HCT116 (cell line): Measurements from ENCODE around the gene CRLF1. TPM values are rescaled to one million over a fixed set of nuclear protein-coding genes. Genes with fewer than 3 reads are reported as not detected.

Experiments used
- ATAC-seq: fragments of 200-7000 bp; cut with Tn5 transposase; 2 replicates; pipeline ENCODE4 v1.9.1; 2020; ENCODE audit warnings: mild to moderate bottlenecking, moderate library complexity
- BruUV-seq: library from RNA; stranded (reverse); fragments of 400-500 nt; replicated peaks from 2 replicates; lab custom pipeline; 2021; lab: Mats Ljungman, UMichigan
- CTCF ChIA-PET: fragments of 300-600 bp; sonication (Branson Sonifier 250); formaldehyde crosslinking; loops from one replicate; lab custom pipeline; 2021; ENCODE audit warnings: antibody characterized with exemption; lab: Charles Lee
- POLR2A ChIA-PET: fragments of 300-600, 350-600 bp; sonication (Branson Sonifier 250); formaldehyde crosslinking; loops from one replicate; lab custom pipeline; 2021; ENCODE audit warnings: antibody characterized with exemption; lab: Charles Lee
- RAD21 ChIA-PET, 2 experiments: fragments of 300-600 bp; sonication (Branson Sonifier 250); formaldehyde crosslinking; loops; one replicate each; lab custom pipeline; 2023; ENCODE audit warnings: low total read pairs in 2 of 2; ENCODE audit not compliant: uncharacterized antibody in 2 of 2, unreplicated experiment in 2 of 2, low non-redundant PET in 1 of 2; lab: Charles Lee
- DNase-seq: peaks from one replicate; pipeline ENCODE4 v3.0.0-alpha.2; 2010; ENCODE audit warnings: low read depth, low spot score
- H2AFZ ChIP-seq: fragments of 200-600 bp; shearing (Covaris generic), sonication (generic); 2 replicates; pipeline ENCODE4 v1.6.1; 2017; ENCODE audit warnings: low read depth, mixed run types, mixed read lengths, antibody characterized with exemption, low read length; ENCODE audit not compliant: poor library complexity, severe bottlenecking
- H3K27ac ChIP-seq: 2 replicates; pipeline ENCODE4 v1.5.1; 2012; ENCODE audit warnings: low read depth, low read length
- H3K27me3 ChIP-seq: fragments of 200-600 bp; sonication (generic); 2 replicates; pipeline ENCODE4 v1.6.1; 2016; ENCODE audit warnings: mixed run types, low read length, mixed read lengths; ENCODE audit not compliant: insufficient read depth
- H3K36me3 ChIP-seq, 2 experiments: fragments of 200-500 bp in 1 of 2; fragments of 200-600 bp in 1 of 2; sonication (Bioruptor generic) in 1 of 2; sonication (generic) in 1 of 2; 2 replicates each; pipeline versions ENCODE4 v1.5.1 to v1.6.1; 2014 to 2016; ENCODE audit warnings: low read length in 2 of 2, inconsistent platforms in 1 of 2, mixed read lengths in 1 of 2, mixed run types in 1 of 2; ENCODE audit not compliant: insufficient read depth in 2 of 2, control insufficient read depth in 1 of 2
- H3K4me1 ChIP-seq, 2 experiments: fragments of 200-600 bp in 1 of 2; sonication (generic) in 1 of 2; 2 replicates each; pipeline versions ENCODE4 v1.5.1 to v1.6.1; 2012 to 2017; ENCODE audit warnings: low read length in 2 of 2, inconsistent platforms in 1 of 2, mild to moderate bottlenecking in 1 of 2, mixed read lengths in 1 of 2, mixed run types in 1 of 2, moderate library complexity in 1 of 2; ENCODE audit not compliant: insufficient read depth in 2 of 2, control insufficient read depth in 1 of 2
- H3K4me2 ChIP-seq: fragments of 200-600 bp; sonication (generic); 2 replicates; pipeline ENCODE4 v1.6.1; 2017; ENCODE audit warnings: mixed run types, low read length, mixed read lengths
- H3K4me3 ChIP-seq, 2 experiments: fragments of 200-600 bp in 1 of 2; sonication (generic) in 1 of 2; replicated peaks in 1 of 2; 2 replicates each; pipeline ENCODE4 v1.5.1; 2011 to 2016; ENCODE audit warnings: low read length in 2 of 2, control low read depth in 1 of 2, low read depth in 1 of 2, mild to moderate bottlenecking in 1 of 2, mixed read lengths in 1 of 2, mixed run types in 1 of 2
- H3K79me2 ChIP-seq: fragments of 200-600 bp; sonication (generic); 2 replicates; pipeline ENCODE4 v1.6.1; 2017; ENCODE audit warnings: mild to moderate bottlenecking, mixed run types, low read length, moderate library complexity, mixed read lengths; ENCODE audit not compliant: insufficient read depth
- H3K9ac ChIP-seq: fragments of 200-600 bp; sonication (generic); 2 replicates; pipeline ENCODE4 v1.6.1; 2016; ENCODE audit warnings: low read length, mixed read lengths
- H3K9me2 ChIP-seq: fragments of 200-600 bp; sonication (generic), shearing (Covaris generic); 2 replicates; pipeline ENCODE4 v1.6.1; 2017; ENCODE audit warnings: mixed run types, mild to moderate bottlenecking, moderate library complexity; ENCODE audit not compliant: insufficient read depth
- H3K9me3 ChIP-seq, 2 experiments: fragments of 200-500 bp in 1 of 2; fragments of 200-600 bp in 1 of 2; sonication (Bioruptor generic) in 1 of 2; sonication (generic) in 1 of 2; 2 replicates each; pipeline ENCODE4 v1.6.1; 2014 to 2017; ENCODE audit warnings: low read length in 2 of 2, mixed read lengths in 2 of 2, inconsistent platforms in 1 of 2, low read depth in 1 of 2, mild to moderate bottlenecking in 1 of 2, mixed run types in 1 of 2, moderate library complexity in 1 of 2; ENCODE audit not compliant: control insufficient read depth in 1 of 2, insufficient read depth in 1 of 2
- H4K20me1 ChIP-seq: fragments of 200-600 bp; sonication (generic), shearing (Covaris generic); 2 replicates; pipeline ENCODE4 v1.6.1; 2017; ENCODE audit warnings: mixed run types, mild to moderate bottlenecking, moderate library complexity; ENCODE audit not compliant: insufficient read depth
- ATF3 ChIP-seq: IDR thresholded peaks from 2 replicates; pipeline ENCODE4 v1.6.1; 2012
- CEBPB ChIP-seq: IDR thresholded peaks from 2 replicates; pipeline ENCODE4 v1.6.1; 2012; ENCODE audit warnings: low read depth
- CTCF ChIP-seq, 3 experiments: fragments of 200-600 bp in 1 of 3; sonication (generic) in 1 of 3; IDR thresholded peaks in 2 of 3; conservative IDR thresholded peaks in 1 of 3; 2 replicates each; pipeline ENCODE4 v1.5.1; 2012 to 2017; ENCODE audit warnings: low read depth in 2 of 3, low read length in 2 of 3, antibody characterized with exemption in 1 of 3, borderline replicate concordance in 1 of 3, control low read depth in 1 of 3, mild to moderate bottlenecking in 1 of 3, mixed read lengths in 1 of 3, mixed run types in 1 of 3, moderate library complexity in 1 of 3; ENCODE audit not compliant: insufficient read depth in 1 of 3
- EGR1 ChIP-seq: IDR thresholded peaks from 2 replicates; pipeline ENCODE4 v1.6.1; 2012; ENCODE audit warnings: low read depth
- ELF1 ChIP-seq: IDR thresholded peaks from 2 replicates; pipeline ENCODE4 v1.6.1; 2012; ENCODE audit warnings: low read depth, borderline replicate concordance
- EZH2phosphoT487 ChIP-seq: fragments of 200-600 bp; IDR thresholded peaks from 2 replicates; pipeline ENCODE4 v1.6.1; 2018; ENCODE audit warnings: antibody characterized with exemption, borderline replicate concordance
- FOSL1 ChIP-seq: IDR thresholded peaks from 2 replicates; pipeline ENCODE4 v1.6.1; 2012; ENCODE audit warnings: low read depth
- REST ChIP-seq: IDR thresholded peaks from 2 replicates; pipeline ENCODE4 v1.6.1; 2012; ENCODE audit warnings: low read depth
- SIN3A ChIP-seq: IDR thresholded peaks from 2 replicates; pipeline ENCODE4 v1.6.1; 2012; ENCODE audit warnings: low read depth
- SRF ChIP-seq: IDR thresholded peaks from 2 replicates; pipeline ENCODE4 v1.6.1; 2012; ENCODE audit warnings: low read depth
- ZFX ChIP-seq: fragments of 450-650 bp; IDR thresholded peaks from 2 replicates; pipeline ENCODE4 v1.6.1; 2017
- ZNF274 ChIP-seq: fragments of 200-500 bp; sonication (Bioruptor generic); IDR thresholded peaks from 2 replicates; pipeline ENCODE4 v1.6.1; 2014; ENCODE audit warnings: mild to moderate bottlenecking, low read depth, low read length, inconsistent platforms
- intact Hi-C: fragments of 100-400 bp; cut with micrococcal nuclease; formaldehyde crosslinking; loops from 2 replicates; pipeline ENCODE4 v1.10.0; 2022
- total RNA-seq: library from RNA; stranded (reverse); gene quantifications from one replicate; pipeline ENCODE4 v1.2.1, GENCODE V29; 2021; ENCODE audit not compliant: unreplicated experiment

Gene CRLF1
- total RNA-seq, 1 experiment from 2014 or later: 43.0 TPM

DNA sequence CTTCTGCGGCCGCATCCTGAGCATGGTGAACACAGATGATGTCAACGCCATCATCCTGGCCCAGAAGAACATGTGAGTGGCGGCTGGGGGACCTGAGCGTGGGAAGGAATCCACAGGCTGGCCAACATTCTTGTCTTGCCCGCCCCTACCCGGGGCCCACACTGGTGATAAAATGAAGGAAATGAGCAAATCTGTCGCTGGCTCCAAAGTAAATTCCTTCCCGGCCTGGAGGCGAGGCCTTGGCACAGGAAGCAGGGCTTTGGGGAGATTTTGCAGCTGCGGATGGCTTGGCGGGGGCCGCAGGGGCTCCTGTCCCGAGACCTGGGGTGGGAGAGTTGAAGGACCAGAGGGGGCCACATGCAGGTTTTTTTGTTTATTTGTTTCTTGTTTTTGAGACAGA, 44.5 kb downstream of the CRLF1 start:
- no peaks in the 10 kb centered on the region for H3K27me3 ChIP-seq
- DNase-seq (no peak), ATAC-seq (no peak)
- H4K20me1 ChIP-seq: no peaks in the 10 kb centered on the region
- RAD21 ChIA-PET: no interaction called here
- peaks cover 22 to 40% of the 10 kb centered on the region in 2 experiments; a peak in 3 of 4 replicates for H3K36me3 ChIP-seq
- intact Hi-C loops: no loop called here
- H3K9me2 ChIP-seq: no peaks in the 10 kb centered on the region
- no TSS peak for BruUV-seq
- H3K9ac ChIP-seq: no peak overlapping the region
- H3K79me2 ChIP-seq: peaks cover 56% of the 10 kb centered on the region
- no peak overlapping the region for H2AFZ ChIP-seq
- no peak overlapping the region for H3K4me3 ChIP-seq
- H3K4me2 ChIP-seq: no peak overlapping the region
- CTCF ChIA-PET: no interaction called here
- H3K9me3 ChIP-seq: no peaks in the 10 kb centered on the region
- H3K27ac ChIP-seq: no peak overlapping the region
- POLR2A ChIA-PET: no interaction called here
- TF ChIP-seq CTCF (IDR thresholded peaks at IDR 0.05 in 2 of 3, conservative IDR thresholded peaks at IDR 0.05 in 1 of 3; ENCODE audit: borderline replicate concordance in 1 of 3, insufficient read depth in 1 of 3, low read depth in 2 of 3, low read length in 2 of 3): no peak
- no peak for TF ChIP-seq CEBPB
- H3K4me1 ChIP-seq: peaks cover 0 to 13% of the 10 kb centered on the region in 2 experiments; a peak in 2 of 4 replicates

DNA sequence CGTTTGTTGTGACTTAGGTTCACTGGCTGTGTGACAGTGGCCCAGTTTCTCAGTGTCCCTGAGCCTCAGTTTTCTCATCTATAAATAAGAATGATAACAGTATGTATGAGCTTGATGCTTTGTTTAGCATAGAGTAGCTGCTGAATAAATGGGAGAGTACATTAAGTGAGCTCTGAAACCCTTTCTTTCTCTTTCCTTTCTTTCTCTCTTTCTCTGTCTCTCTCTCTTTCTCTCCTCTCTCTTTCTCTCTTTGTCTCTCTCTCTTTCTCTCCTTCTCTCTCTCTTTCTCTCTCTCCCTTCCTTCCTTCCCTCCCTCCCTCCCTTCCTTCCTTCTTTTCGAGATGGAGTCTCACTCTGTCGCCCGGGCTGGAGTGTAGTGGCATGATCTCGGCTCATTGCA, 46.9 kb downstream of the CRLF1 start:
- H3K9ac ChIP-seq: no peak overlapping the region
- POLR2A ChIA-PET: no interaction called here
- RAD21 ChIA-PET: no interaction called here
- H3K9me3 ChIP-seq: no peaks in the 10 kb centered on the region
- peak overlapping the region; percentile 91; the same call in 1 of the 2 replicates for H3K4me2 ChIP-seq
- H2AFZ ChIP-seq: no peak overlapping the region
- H3K9me2 ChIP-seq: no peaks in the 10 kb centered on the region
- no peaks in the 10 kb centered on the region for H3K27me3 ChIP-seq
- DNase-seq (no peak), ATAC-seq (no peak)
- peaks cover 4 to 22% of the 10 kb centered on the region in 2 experiments; a peak in 3 of 4 replicates for H3K4me1 ChIP-seq
- intact Hi-C loops: no loop called here
- no TSS peak for BruUV-seq
- peaks cover 56% of the 10 kb centered on the region for H3K79me2 ChIP-seq
- CTCF ChIA-PET: no interaction called here
- H3K4me3 ChIP-seq: no peak overlapping the region
- H3K36me3 ChIP-seq: peaks cover 10 to 30% of the 10 kb centered on the region in 2 experiments; a peak in 3 of 4 replicates
- no peaks in the 10 kb centered on the region for H4K20me1 ChIP-seq
- H3K27ac ChIP-seq: peak overlapping the region; percentile 30; the same call in 1 of the 2 replicates
- TF ChIP-seq SIN3A: no peak
- TF ChIP-seq REST: no peak
- no peak for TF ChIP-seq EZH2phosphoT487
- no peak for TF ChIP-seq CTCF (IDR thresholded peaks at IDR 0.05 in 2 of 3, conservative IDR thresholded peaks at IDR 0.05 in 1 of 3; ENCODE audit: borderline replicate concordance in 1 of 3, insufficient read depth in 1 of 3, low read depth in 2 of 3, low read length in 2 of 3)
- TF ChIP-seq ATF3: no peak
- TF ChIP-seq FOSL1: no peak
- TF ChIP-seq ZFX: no peak
- TF ChIP-seq SRF: no peak
- no peak for TF ChIP-seq ELF1
- no peak for TF ChIP-seq ZNF274
- TF ChIP-seq EGR1: no peak
